Kidney capillary endothelial cell (primary cell): Measurements from ENCODE around the gene UGT1A7.

Experiments used
- DNase-seq: peaks from one replicate; pipeline ENCODE4 v3.0.0-alpha.2; 2018; ENCODE audit warnings: low spot score

The UGT1A7 gene

DNA sequence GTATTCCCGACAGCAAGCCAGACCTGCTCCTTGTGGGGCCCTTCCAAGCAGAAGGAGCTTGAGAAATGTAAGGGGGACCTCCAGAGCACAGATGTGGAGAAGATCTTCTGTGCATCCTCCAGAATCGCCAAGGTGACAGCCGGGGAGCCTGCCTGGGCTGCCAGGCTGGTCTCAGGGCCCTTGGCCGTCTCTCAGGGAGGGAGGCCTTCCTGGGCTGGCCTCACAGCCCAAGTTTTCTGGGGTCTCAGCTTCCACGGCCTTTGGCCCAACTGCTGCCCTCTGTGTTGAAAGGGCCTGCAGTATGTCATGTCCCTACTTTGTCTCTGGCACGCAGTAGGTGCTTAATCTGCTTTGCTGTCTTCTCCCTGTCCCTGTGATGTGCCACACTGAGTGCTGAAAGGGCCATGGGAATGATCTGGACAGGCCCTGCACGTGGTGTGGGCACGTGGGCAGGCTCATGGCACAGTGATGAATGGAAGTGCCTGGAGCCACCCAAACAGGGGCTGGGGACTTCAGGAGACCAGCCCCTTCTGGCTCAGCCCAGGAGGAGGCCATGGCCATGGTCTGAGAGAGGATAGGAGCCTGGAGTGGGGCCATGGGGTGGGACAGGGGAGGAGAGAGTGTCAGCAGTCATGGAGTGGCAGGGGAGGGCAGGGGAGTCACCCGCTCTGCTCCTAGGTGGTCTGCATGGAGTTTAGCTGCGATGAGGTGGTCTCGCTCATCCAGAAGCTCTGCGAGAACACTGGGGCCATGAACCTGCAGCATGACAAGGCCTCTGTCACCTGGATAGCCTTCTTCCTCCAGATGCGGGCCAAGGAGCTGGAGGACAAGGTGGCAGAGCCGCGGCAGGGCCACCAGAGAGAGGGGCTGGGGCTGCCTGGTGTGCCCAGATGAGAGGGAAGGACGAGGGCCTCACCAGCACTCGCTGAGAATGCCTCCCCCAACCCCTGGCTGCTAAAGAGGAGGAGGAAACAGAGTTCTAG lies 137.2 kb downstream of the UGT1A7 start:
- no peak for DNase-seq

DNA sequence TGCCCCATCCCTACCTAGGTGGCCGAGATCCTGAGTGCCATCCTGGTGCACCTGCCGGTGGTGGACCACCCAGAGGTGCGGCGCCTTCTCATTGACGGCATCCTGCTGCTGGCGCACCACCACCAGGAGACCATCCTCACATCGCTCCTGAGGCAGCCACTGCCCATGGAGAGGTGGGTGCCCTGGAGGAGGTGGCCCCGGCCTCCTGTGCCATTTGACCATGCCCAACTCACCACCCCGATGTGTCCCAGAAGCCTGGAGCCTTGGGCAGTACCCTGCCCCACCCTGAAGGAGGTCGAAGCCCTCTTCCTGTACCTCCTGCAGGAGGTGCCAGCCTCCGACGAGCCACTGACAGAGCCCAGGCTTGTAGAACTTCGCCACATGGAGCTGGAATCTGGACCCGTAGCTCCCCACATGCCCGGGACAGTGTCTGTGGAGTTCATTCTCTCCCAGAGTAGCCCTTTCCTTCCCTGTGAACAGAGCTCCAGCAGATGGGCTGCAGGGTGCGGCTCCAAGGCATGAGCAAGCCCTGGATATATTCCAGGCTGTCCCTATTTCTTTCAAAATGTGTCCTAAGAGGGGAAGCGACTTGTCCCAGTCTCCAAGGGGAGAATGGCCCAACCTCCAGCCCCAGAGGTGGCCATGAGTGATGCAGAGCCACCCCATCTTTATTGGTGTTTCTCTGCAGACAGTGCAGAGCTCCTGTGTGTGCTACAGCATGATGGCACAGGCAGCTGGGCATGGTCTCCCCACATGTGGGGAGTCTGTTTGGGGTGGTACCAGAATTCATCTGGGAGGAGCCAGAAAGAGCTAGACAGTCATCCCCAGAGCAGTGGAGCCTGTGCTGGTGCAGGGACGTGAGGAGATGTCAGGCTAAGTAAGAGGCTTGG lies 138.4 kb downstream of the UGT1A7 start:
- no peak for DNase-seq

DNA sequence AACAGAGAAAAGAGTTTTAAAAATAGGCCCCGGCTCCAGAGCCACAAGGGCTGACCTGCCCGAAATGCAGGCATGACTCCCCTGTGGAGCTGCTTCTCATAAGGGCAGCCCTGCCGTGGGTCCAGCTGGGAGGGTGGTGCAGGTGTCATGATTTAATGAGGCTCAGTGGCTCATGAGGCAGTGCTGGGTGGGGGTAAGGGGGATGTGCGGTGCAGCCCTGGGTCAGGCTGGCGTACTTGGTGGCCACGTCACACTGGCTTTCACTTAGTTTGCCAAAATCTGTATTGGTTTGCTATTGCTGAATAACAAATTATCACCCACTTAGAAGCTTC lies 139.0 kb downstream of the UGT1A7 start:
- no peak for DNase-seq

DNA sequence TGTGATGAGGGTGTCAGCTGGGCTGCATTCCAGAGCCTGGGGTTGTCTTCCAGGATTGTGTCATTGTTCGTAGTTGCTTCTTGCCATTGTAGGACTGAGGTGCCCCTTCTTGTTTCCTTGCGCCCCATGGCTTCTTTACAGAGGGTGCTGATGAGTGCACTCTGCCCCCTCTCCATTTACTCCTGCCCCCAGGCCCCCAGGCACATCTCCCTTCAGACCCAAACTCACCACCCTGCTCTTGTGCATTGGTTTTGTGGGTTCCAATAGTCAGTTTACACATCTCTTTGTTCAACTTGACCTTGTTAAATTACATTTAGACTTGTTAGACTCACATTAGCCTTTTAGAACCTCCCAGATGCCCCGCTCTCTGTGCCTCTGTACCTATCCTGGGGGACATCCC lies 139.5 kb downstream of the UGT1A7 start:
- DNase-seq = no peak

DNA sequence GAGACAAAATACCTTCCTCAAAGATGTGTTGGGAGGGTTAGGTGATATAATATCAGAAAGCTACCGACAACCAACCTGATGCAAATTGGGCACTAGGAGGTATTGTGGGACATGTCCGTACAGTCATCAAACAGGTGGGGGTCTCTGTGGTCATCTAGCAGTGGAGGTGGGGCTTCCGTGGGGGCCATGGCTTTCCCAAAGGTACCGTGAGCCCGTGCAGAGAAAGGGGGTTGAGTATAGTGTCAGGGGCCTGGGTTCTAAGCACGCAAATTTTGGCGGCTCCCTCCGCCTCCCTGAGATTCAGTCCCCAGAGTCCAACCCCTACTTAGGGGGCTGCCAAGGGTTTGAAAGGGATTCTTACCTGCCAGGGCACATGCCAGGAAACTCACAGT lies 140.0 kb downstream of the UGT1A7 start:
- DNase-seq = no peak

DNA sequence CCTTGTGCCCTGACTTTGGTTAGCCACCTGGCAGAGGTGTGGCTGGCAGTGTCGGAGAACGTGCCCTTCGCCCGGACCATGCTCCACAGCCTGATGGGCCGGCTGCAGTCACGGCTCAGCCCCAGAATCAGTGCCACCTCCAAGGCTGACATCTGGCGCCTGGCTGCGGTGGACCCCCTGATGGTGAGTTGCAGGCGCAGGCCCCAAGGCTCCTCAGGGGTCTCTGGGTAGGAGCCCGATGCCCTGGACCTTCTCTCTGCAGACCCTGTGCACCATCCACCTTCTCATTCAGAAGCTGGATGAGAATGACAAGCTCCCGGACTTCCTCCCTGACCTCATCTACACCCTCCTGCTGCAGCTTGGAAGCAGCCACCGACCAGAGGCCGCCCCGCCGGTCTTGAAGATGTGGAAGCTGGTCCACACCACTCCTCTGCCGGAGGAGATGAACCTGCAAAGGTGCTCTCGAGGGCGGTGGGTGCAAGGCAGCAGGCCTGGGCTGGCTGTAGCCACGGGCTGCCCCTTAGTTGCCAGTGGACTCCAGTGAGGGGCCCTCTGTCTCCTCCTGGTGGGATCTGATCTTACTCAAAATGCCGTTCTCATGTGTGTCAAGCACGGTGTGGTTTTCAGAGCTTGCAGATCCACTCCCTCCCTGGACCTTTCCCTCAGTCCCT lies 140.5 kb downstream of the UGT1A7 start:
- DNase-seq = no peak
